HFFc6 (cell line): ENCODE data around the gene MACF1. TPM values are rescaled to one million over a fixed set of nuclear protein-coding genes. Genes with fewer than 3 reads are reported as not detected.
A peak's percentile ranks its signal among the peaks of the same experiment; 100 is the strongest.
"Not testable (repeated sequence)": the region's sequence is repeated elsewhere in the genome, so short reads cannot be mapped to it uniquely, and the experiment has no call there.

Experiments
- DNase-seq: peaks from one replicate; pipeline ENCODE4 v3.0.0-alpha.2; 2018
- H3K27ac Mint-ChIP-seq: 2 replicates; pipeline ENCODE4 v1.8.0; 2020; ENCODE audit warnings: mild to moderate bottlenecking, mixed read lengths
- H3K27me3 Mint-ChIP-seq: 2 replicates; pipeline ENCODE4 v1.8.0; 2021; ENCODE audit warnings: mild to moderate bottlenecking, moderate library complexity, mixed read lengths; ENCODE audit not compliant: insufficient read depth
- H3K36me3 Mint-ChIP-seq: 2 replicates; pipeline ENCODE4 v1.8.0; 2021; ENCODE audit warnings: low read depth, mixed read lengths
- H3K4me1 Mint-ChIP-seq: 2 replicates; pipeline ENCODE4 v1.8.0; 2020; ENCODE audit warnings: low read depth, mixed read lengths
- H3K4me3 Mint-ChIP-seq: 2 replicates; pipeline ENCODE4 v1.8.0; 2020; ENCODE audit warnings: mild to moderate bottlenecking, moderate library complexity, mixed read lengths
- H3K9me3 Mint-ChIP-seq: 2 replicates; pipeline ENCODE4 v1.8.0; 2020; ENCODE audit warnings: mild to moderate bottlenecking, mixed read lengths
- CTCF ChIP-seq: fragments of 200-600 bp; sonication (generic); IDR thresholded peaks from 2 replicates; pipeline ENCODE4 v1.5.0; 2021; ENCODE audit warnings: antibody characterized with exemption, mild to moderate bottlenecking
- total RNA-seq, 6 experiments: library from RNA; stranded (reverse); fragmentation: NEBNext Ultra II Directional; extraction: Animal tissue kit (Norgen Biotek cat#: 25700); gene quantifications; 2 replicates in 1 of 6; 3 replicates in 5 of 6; pipeline ENCODE4 v1.2.3, GENCODE V29; 2021

Gene MACF1
- total RNA-seq, 6 experiments from 2014 or later: 201 to 308 (median 223) TPM

GRCh38 chr1:39500862-39501389, 296.4 kb downstream of the MACF1 start:
- Mint-ChIP-seq H3K4me1 (peaks cover 6% of the 10 kb centered on the region; the same call in 1 of the 2 replicates), H3K36me3 (no peaks in the 10 kb centered on the region), H3K27ac (no peak overlapping the region), H3K4me3 (no peak overlapping the region), H3K27me3 (peaks cover 8% of the 10 kb centered on the region), H3K9me3 (no peaks in the 10 kb centered on the region)
- no peak for DNase-seq
- no peak for TF ChIP-seq CTCF

GRCh38 chr1:39501666-39502065, 297.2 kb downstream of the MACF1 start:
- H3K27me3 Mint-ChIP-seq: peaks cover 5% of the 10 kb centered on the region
- no peak overlapping the region for H3K27ac Mint-ChIP-seq
- H3K4me3 Mint-ChIP-seq: no peak overlapping the region
- no peaks in the 10 kb centered on the region for H3K36me3 Mint-ChIP-seq
- peaks cover 6% of the 10 kb centered on the region; the same call in 1 of the 2 replicates for H3K4me1 Mint-ChIP-seq
- H3K9me3 Mint-ChIP-seq: no peaks in the 10 kb centered on the region
- TF ChIP-seq CTCF: no peak
- DNase-seq: peak; percentile 76

GRCh38 chr1:39504436-39504835, 299.9 kb downstream of the MACF1 start:
- not testable (repeated sequence) for H3K27me3 Mint-ChIP-seq, H3K36me3 Mint-ChIP-seq, DNase-seq, H3K4me3 Mint-ChIP-seq, H3K27ac Mint-ChIP-seq, H3K9me3 Mint-ChIP-seq
- peaks cover 16% of the 10 kb centered on the region for H3K4me1 Mint-ChIP-seq

GRCh38 chr1:39505289-39505688, 300.8 kb downstream of the MACF1 start:
- peaks cover 19% of the 10 kb centered on the region for H3K4me1 Mint-ChIP-seq
- no peak overlapping the region for H3K27ac Mint-ChIP-seq
- TF ChIP-seq CTCF: no peak
- H3K36me3 Mint-ChIP-seq: no peaks in the 10 kb centered on the region
- no peak for DNase-seq
- H3K9me3 Mint-ChIP-seq: no peaks in the 10 kb centered on the region
- H3K4me3 Mint-ChIP-seq: no peak overlapping the region
- H3K27me3 Mint-ChIP-seq: peaks cover 2% of the 10 kb centered on the region

GRCh38 chr1:39507230-39507928, 302.9 kb downstream of the MACF1 start:
- no peaks in the 10 kb centered on the region for H3K9me3 Mint-ChIP-seq
- H3K36me3 Mint-ChIP-seq: no peaks in the 10 kb centered on the region
- H3K27me3 Mint-ChIP-seq: no peaks in the 10 kb centered on the region; the same call in 1 of the 2 replicates
- no peak for DNase-seq
- H3K27ac Mint-ChIP-seq: no peak overlapping the region
- no peak overlapping the region for H3K4me3 Mint-ChIP-seq
- peak; percentile 56 for TF ChIP-seq CTCF
- peaks cover 14% of the 10 kb centered on the region for H3K4me1 Mint-ChIP-seq

GRCh38 chr1:39508266-39508665, 303.8 kb downstream of the MACF1 start:
- no peak for TF ChIP-seq CTCF
- no peak for DNase-seq
- Mint-ChIP-seq H3K27me3 (no peaks in the 10 kb centered on the region; the same call in 1 of the 2 replicates), H3K9me3 (no peaks in the 10 kb centered on the region), H3K36me3 (no peaks in the 10 kb centered on the region), H3K4me1 (peaks cover 14% of the 10 kb centered on the region), H3K4me3 (no peak overlapping the region), H3K27ac (no peak overlapping the region)
